DMS153 (cell line): ENCODE measurements around the gene ZHX3.

Experiments used
- DNase-seq: peaks from one replicate; lab custom pipeline; 2025; lab: John Stamatoyannopoulos, UW

Gene ZHX3

GRCh38 chr20:41170386-41171105, 147.0 kb downstream of the ZHX3 start:
- no peak for DNase-seq

- DNase-seq, result no peak
These were observed 147.7 kb downstream of the ZHX3 start for GRCh38 chr20:41169791-41170351.

- no peak for DNase-seq
These were observed 148.3 kb downstream of the ZHX3 start for GRCh38 chr20:41169162-41169690.

GRCh38 chr20:41168281-41169161, 149.0 kb downstream of the ZHX3 start:
- DNase-seq, result no peak

- no peak for DNase-seq
These were observed 149.9 kb downstream of the ZHX3 start for GRCh38 chr20:41167481-41168253.

- no peak for DNase-seq
These were observed 150.4 kb downstream of the ZHX3 start for GRCh38 chr20:41167118-41167470.

- DNase-seq, result no peak
These were observed 151.1 kb downstream of the ZHX3 start for GRCh38 chr20:41166201-41167117.

- DNase-seq, result no peak
These were observed 152.3 kb downstream of the ZHX3 start for GRCh38 chr20:41165001-41165882.

GRCh38 chr20:41163821-41164220, 153.7 kb downstream of the ZHX3 start:
- no peak for DNase-seq

GRCh38 chr20:41162396-41162795, 155.1 kb downstream of the ZHX3 start:
- DNase-seq, result no peak

GRCh38 chr20:41161886-41162285, 155.6 kb downstream of the ZHX3 start:
- no peak for DNase-seq

GRCh38 chr20:41160686-41161085, 156.8 kb downstream of the ZHX3 start:
- DNase-seq, result no peak

- no peak for DNase-seq
These were observed 158.0 kb downstream of the ZHX3 start for GRCh38 chr20:41159547-41159946.

- DNase-seq, result no peak
These were observed 159.4 kb downstream of the ZHX3 start for GRCh38 chr20:41158082-41158625.

GRCh38 chr20:41155261-41155660, 162.3 kb downstream of the ZHX3 start:
- DNase-seq, result no peak

- DNase-seq, result no peak
These were observed 162.9 kb downstream of the ZHX3 start for GRCh38 chr20:41154436-41155176.

- DNase-seq, result no peak
These were observed 165.3 kb downstream of the ZHX3 start for GRCh38 chr20:41152108-41152757.

GRCh38 chr20:41151134-41151869, 166.2 kb downstream of the ZHX3 start:
- DNase-seq, result no peak
